ENCODE measurements around the gene SETD6.
"Not testable (repeated sequence)": the region's sequence is repeated elsewhere in the genome, so short reads cannot be mapped to it uniquely, and the experiment has no call there.

Gene SETD6

DNA sequence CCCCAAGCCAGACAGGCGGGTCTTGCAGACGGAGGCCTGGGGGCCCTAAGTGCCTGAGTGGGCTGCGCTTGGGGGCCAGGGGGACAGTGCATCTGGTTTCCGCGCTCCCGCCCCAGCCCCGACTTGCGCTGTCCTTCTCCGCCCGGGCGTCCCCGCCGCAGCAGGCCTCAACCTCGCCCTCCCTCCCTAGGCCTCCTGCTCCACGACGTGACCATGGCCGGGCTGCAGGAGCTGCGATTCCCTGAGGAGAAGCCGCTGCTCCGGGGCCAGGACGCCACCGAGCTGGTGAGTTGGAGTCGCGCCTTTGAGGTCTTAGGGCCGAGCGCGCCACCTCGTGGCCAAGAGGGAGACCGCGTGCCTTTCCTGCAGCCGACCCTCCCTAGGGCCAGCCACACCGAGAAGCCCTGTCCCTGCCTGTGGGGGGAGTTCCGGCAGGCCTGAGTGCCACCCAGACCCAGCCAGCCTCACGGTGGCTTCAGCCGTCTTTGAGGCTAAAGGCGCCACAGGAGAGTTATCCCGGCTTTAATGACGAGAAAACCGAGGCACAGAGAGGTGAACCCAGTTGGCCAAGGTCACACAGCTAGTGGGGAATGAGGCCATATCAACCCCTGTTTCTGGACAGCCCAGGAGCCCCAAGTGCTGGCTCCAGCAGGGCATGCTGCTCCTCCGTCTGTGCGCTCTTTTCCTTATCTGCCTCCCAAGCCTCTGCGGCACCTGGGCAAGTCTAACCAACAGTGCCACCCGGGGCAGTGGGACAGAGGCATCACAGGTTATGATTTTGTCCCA is 27.6 kb upstream of the SETD6 start:
- DNase-seq (ENCODE audit: low spot score): no peak
- Histone ChIP-seq H3K4me3 (peak overlapping the region; percentile 55), H3K27ac (no peak overlapping the region)
- TF ChIP-seq CTCF (IDR thresholded peaks at IDR 0.05): peak; percentile 68

- TF ChIP-seq CTCF (IDR thresholded peaks at IDR 0.05): no peak
- no peak overlapping the region for H3K4me3 ChIP-seq
- no peak for DNase-seq (ENCODE audit: low spot score)
- no peak overlapping the region for H3K27ac ChIP-seq
Observed at GRCh38 chr16:58488531-58488930, 26.8 kb upstream of the SETD6 start.

DNA sequence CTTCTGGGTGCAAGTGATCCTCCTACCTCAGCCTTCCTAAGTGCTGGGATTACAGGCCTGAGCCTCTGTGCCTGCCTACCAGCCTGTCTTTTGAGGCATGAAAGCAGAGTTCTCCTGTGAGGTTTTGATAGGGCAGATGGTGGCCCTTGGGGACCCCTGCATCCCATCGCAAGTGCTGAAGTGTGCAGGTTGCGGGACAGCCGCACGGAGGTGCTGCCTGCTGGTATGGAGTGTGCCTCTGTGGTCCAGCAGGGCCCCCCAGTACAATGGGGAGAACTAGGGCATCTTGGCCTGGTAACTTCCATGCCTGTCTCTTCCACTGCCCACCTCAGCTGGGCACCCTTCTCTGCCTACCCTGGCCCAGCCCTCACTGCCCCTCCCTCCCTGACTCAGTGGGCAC is 25.3 kb upstream of the SETD6 start:
- Histone ChIP-seq H3K4me3 (no peak overlapping the region), H3K27ac (no peak overlapping the region)
- no peak for DNase-seq (ENCODE audit: low spot score)
- no peak for TF ChIP-seq CTCF (IDR thresholded peaks at IDR 0.05)

GRCh38 chr16:58490539-58490938 is 24.8 kb upstream of the SETD6 start:
- not testable (repeated sequence) for H3K27ac ChIP-seq; H3K4me3 ChIP-seq; DNase-seq (ENCODE audit: low spot score)

DNA sequence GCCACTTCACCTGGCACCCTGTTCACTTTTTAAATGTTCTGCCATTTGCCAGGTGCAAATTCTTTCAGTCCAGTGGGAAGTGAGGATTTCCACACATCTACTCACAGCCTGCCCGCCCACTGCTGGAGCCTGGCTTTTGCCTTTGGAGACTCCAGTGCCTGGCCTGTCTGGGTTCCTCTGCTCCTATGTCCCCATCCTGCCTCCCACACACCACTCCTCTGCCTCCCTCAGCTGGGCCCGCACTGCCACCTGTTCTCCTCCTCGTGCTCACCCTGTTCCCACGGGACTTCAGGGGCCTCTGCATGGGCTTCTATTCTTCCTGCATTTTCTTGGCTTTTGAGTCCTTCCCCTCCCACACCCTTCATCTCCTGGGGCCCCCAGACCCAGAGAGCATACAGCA is 23.3 kb upstream of the SETD6 start:
- TF ChIP-seq CTCF (IDR thresholded peaks at IDR 0.05): no peak
- no peak for DNase-seq (ENCODE audit: low spot score)
- Histone ChIP-seq H3K4me3 (no peak overlapping the region), H3K27ac (no peak overlapping the region)

GRCh38 chr16:58492735-58493134 is 22.6 kb upstream of the SETD6 start:
- no peak overlapping the region for H3K4me3 ChIP-seq
- DNase-seq (ENCODE audit: low spot score): no peak
- H3K27ac ChIP-seq: no peak overlapping the region
- no peak for TF ChIP-seq CTCF (IDR thresholded peaks at IDR 0.05)

GRCh38 chr16:58493756-58494431 is 21.4 kb upstream of the SETD6 start:
- no peak for TF ChIP-seq CTCF (IDR thresholded peaks at IDR 0.05)
- no peak for DNase-seq (ENCODE audit: low spot score)
- H3K4me3 ChIP-seq: no peak overlapping the region
- no peak overlapping the region for H3K27ac ChIP-seq
